HG03064 (cell line): ENCODE data around the gene POLA1.

ENCODE experiments used
- ATAC-seq: cut with Tn5 transposase; IDR thresholded peaks from one replicate; pipeline ENCODE4 v1.9.1; 2021; ENCODE audit warnings: low read depth; ENCODE audit not compliant: unreplicated experiment

Gene POLA1

DNA sequence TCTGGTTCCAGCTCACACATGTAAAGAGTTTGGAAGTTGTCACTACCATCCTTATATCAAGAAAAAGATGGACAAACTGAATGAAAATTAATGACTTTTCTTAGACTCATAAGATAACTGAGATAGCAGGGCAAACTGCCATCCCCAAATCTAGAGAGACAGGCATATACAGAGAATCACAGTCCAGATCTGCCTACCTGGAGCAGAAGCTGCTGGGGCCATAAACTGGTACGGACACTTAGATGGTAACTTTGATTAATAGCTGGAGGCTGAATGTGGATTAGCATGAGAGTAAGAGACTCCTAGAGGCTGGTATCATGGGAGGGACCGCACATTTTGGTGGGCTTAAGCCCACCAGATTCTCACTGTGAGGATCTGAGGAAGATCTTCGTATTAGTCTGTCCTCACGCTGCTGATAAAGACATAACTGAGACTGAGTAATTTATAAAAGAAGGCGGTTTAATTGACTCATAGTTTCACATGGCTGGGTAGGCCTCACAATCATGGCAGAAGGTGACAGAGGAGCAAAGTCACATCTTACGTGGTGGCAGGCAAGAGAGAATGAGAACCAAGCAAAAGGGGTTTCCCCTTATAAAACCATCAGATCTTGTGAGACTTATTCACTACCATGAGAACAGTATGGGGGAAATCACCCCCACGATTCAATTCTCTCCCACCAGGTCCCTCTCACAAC lies 10.8 kb upstream of the POLA1 start:
- no peak for ATAC-seq

DNA sequence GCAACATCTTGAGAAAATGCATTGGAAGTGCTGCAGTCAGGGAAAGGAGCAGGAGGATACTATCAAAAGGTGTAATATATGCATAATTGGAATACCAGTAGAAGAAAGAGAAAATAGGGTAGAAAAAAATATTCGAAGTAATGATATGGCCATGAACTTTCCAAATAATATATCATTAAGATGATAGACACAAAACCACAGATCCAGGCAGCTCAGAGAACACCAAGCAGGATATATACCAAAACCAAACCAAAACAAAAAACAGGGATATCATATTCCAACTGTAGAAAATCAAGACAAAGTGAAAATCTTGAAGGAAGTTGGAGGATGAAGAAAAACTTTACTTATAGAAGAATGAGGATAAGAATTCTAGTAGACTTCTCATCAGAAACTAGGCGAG lies 9.7 kb upstream of the POLA1 start:
- ATAC-seq, result no peak

DNA sequence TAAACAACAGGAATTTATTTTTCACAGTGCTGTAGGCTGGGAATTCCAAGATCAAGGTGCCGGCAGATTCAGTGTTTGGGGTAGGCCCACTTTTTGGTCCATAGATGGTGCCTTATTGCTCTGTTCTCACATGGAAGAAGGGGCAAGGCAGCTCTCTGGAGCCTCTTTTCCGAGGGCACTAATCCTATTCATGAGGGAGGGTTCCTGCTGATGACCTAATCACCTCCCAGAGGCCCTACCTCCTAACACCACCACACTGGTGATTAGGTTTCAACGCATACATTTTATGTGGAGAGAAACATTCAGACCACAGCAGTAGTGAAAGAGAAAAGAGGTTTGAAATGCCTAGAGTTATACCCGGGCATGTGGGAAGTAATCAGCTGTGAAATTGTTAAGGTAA lies 1.4 kb upstream of the POLA1 start:
- ATAC-seq, result no peak

DNA sequence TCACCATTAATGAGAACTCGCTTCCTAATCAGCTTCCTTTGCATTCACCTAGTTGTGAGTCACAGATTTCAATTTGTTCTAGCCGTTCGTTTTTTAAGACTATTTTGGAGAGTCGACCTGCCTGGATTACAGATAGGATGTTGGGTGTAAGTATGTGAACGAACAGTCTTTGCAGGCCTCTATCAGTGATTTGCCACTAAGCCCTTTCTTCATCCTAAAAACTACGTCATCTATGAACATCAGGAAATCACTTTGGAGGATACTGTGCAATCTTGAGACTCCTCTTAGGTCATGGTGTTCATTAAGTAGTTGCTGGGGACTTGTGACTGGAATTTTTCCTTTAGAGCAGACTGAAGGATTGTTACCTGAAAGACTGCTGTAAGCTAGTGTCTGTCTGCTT lies 1.1 kb downstream of the POLA1 start:
- no peak for ATAC-seq

DNA sequence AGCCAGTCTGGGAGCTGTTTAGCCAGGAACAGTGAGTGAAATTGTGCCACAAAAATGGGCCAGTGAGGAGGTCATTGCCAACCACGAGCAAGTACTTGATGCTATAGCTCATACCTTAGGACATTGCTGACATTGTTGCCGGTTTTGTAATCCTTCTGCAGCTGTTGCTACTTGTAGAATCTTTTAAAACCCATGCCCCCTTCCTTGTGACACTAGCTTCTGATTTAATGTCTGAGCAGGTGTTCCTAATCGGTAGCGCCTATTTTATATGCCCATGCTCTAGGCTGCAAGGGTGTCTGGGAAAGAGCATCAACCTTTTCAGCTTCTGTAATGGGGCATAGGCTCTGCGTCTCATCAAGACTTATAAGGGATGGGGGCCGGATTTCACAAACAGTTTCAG lies 2.6 kb downstream of the POLA1 start:
- ATAC-seq, result no peak

DNA sequence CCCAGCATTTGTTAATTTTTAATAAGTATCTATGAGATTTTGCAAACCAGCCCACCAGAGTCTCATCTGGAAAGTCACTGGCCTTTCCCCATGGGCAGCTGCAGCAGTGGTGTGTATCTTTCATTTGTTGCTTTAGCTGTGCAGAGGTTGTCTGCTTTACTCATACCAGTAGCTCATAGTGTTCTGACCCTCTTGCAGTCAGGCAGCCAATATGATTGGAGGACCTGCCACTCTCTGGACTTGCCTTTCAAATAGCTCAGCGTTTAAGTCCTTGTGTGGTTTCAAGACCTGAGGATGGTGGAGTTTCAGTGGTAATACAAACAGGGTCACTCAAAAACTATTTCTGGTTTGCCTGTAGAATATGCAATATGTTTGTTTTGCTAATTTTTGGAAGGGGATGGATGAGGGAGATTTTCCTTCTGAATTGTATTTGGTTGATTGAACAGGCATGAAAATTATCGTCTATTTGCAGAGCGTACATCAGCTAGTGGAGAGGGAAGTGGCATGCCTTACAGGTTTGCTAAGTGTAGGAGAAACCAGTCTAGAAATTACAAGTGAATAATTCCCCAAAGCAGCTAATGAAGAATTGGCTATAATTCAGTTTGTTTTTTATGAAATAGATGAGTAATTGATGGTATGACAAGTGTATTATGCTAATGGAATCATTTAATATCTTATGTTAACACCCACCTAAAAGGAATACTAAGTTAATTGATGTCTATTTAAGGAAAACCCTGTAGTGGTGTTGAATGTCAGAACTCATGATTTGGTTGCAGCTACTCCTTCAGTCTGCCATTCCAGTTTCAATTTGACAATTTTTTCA lies 8.9 kb downstream of the POLA1 start:
- ATAC-seq, result peak; percentile 98

DNA sequence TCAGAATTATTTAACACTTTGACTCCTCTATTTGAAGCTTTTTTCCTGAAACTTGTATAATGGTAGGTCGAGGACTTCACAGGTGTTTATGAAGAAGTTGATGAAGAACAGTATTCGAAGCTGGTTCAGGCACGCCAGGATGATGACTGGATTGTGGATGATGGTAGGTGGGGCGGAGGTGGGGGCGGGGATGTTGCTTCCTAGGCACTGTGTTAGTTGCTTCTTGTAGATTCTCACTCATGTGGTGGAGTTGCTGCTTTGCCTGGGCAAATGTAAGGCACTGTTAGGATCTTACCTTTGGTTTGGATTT lies 9.4 kb downstream of the POLA1 start:
- no peak for ATAC-seq

DNA sequence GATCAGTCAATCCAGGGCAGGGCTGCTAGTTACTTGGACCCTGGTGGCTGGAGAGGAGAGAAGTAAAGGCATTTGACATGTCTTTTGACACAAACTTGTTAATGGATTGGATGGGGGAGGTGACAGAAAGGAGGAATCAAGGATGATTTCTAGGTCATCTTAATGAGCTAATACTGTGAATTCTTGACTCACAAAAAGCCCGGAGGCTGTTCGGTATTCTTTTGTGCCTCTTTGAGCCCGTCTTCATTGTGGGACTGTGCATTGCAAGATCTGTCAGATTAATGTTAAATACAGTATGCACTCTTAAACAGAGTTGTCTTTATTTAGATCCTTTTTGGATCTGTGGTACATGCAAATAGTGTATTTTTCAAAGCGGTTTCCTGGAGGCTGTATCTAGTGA lies 25.1 kb downstream of the POLA1 start:
- no peak for ATAC-seq

DNA sequence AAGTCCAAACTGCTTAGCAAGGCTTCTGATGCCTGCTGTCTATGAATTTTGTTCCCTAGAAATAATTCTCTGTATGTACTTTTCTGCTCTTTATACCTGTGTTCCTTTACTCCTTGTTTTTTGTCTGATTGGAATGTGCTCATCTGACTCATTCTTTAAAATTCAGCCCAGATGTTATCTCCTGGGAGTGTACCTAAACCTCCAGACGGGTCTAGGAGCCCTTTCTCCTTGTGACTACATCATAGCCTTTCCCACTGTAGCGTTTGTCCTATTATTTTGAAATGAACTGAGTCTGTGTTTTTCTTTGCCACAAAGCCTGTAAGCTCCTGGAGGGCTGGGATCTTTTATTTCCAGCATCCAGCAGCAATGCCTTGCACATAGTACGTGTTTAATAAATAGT lies 26.3 kb downstream of the POLA1 start:
- no peak for ATAC-seq

DNA sequence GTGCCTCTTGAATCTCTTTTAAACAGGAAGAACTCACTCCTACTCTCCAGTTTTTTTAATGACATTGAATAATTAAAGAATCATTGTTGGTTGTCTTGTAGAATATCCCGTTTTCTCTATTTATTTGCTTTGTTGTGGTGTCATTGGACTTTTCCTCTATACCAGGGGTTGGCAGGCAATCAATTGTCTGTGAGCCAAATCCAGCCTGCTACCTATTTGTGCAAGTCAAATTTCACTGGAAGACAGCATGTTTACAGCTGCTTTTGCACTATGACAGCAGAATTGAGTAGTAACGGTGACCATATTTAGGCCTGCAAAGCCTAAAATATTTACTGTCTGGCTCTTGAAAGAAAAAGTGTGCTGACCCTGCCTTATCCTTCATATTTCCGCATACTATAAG lies 34.8 kb downstream of the POLA1 start:
- ATAC-seq, result no peak

DNA sequence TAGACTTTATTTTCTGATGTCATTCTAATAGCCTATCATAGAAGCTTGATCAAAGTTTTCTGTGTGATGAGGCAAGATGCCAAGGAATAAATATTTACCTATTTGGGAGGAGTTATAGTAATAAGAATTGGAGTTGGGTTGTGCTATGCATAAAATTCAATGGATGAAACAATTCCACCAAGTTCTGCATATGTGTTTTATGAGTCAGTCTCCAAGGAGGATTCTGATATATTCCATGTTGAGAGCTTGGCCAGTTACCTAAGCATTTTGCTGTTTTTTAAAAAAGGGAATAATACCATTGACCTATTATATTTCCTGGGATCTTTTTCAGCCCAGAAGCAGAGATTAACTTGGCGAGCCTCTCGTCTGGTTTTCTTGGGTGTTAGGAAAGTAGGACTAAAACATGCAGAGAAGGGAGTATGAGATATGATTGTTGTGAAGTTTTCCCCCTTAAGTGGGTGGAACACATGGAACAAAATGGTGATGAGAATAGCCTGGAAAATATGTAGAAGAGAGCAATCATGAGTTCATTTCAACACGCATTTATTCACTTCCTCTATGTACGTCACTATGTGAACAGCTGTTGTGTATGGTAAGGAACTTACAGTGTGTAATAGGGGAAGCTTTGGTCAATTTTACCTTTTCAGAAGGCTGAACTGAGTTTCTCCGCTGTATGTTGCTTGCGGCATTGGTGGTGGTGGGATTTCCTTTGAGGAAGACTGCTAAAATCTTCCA lies 39.2 kb downstream of the POLA1 start:
- ATAC-seq, result no peak

DNA sequence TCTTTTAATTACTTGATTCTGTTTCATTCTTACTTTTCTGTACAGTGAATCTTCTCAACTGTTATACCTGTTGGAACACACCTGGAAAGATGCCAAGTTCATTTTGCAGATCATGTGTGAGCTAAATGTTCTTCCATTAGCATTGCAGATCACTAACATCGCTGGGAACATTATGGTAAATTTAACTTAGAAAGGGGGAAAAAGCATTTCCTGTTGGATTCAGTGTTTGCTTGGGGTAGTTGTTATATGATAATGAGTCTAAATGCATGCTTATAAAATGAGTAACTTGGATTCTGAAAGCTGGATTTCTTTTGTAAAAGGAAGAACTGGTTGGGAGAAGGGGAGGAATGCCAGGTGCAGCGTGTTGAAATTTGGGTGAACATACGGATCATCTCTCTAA lies 47.6 kb downstream of the POLA1 start:
- no peak for ATAC-seq

DNA sequence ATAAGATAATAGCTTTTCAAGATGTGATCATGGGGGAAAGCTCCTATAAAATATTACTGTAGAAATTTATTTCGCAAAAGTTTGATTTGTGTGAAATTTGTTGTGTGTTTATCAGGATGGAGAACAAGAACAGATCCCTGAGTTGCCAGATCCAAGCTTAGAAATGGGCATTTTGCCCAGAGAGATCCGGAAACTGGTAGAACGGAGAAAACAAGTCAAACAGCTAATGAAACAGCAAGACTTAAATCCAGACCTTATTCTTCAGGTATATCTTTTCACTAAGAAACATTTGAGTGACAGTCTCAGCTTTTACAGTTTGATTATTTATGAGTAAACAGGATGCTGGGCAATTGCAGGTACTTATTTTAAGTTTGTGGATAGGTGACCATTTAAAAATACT lies 54.5 kb downstream of the POLA1 start:
- ATAC-seq, result no peak

DNA sequence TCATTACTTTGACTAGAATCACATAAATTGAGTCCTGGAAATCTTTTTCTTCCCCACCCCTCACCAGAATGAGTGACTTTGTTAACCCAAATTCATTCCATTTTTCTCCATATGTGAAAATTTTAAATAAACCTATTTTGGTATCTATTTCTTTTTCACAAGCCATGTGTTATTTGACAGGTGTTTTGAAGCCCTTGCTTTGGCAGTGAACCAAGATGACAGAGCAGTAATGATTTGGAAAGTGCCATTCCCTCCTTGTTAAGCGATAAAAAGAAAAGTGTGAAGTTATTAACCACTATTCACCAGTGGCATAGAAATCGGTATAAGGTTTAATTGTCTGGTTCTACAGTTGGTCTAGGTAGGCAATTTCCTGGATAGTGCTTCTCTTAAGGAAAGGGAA lies 66.1 kb downstream of the POLA1 start:
- no peak for ATAC-seq

DNA sequence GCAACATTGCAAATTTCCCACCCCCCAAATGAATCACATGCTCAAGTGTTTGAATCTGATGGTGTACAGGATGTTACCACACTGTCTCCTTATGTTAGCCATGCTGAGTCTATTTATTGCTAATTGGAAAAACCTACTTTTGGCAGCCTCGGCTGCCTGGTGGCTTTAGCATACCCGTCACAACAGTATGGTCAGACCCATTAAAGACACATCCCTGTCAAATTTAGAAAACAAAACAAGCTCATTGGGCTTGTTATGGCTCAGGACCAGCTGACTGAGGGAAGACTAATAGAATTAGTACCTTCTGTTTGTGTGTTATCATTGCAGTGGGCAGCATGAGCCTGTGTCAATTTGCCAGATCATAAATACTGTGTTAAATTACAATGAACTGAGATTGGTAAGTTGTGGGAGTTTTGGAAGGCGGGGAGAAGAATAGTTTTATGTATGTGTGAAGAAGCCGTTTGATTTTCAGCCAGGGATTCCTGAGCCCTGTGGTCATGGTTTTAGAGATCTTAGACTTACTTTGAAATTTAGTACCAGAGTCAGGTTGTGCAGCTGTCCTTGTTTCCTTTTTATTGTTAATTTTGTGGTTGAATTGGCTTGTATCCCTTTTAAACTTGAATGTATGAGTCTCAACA lies 66.8 kb downstream of the POLA1 start:
- no peak for ATAC-seq

DNA sequence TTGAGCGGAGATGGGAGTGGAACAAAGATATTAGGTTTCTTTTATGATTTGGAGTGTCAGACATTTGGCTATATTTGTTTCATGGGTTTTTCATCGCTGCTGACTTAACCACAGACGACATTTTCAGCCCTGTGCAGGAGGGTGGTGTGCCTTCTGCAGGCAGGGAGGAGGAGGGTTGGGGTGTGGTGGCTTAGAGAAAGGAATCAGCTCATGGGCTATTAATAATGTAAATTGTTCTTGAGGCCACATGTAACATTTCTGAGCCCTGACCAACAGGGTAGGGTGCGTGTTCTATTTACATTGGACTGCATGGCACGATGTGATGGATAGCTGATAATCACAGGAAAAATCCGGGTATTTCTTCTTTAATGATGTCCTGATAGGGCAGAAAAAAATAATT lies 67.6 kb downstream of the POLA1 start:
- no peak for ATAC-seq

DNA sequence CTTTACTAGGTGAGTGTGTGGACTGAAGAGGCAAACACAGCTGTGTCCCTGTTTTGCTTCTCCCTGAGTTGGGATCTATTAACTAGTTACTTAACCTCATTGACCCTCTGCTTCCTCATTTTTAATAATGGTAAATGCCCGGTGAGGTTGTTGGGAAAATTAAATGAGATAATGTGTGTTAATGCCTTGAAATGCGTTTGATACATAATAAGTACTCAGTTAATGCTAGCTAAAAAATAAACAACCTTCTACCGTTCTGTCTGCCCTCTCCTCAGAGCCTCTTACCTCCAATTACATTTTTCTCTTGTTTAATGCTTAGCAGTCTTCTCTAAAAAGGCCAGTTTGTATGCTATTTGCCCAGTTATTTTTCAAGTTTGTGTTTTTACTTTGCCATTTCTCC lies 70.3 kb downstream of the POLA1 start:
- ATAC-seq, result no peak

DNA sequence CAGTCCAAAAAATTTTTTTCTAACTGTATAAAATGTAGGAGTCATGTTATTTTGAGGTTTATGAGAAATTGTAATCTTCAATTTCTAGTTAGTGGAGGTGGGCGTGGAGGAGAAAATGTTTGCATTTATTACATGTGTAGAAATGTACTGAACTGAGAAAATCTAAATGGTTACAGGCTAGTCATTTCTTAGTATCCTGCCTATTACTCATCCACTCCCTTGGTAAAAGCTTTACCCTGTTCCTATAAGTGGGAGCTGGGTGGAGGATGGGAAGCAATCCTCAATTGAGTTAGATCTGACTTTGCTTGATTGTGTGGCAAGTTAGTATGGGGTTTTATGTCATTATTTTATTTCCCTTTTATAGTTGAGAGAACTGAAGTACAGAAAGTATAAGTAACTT lies 73.8 kb downstream of the POLA1 start:
- no peak for ATAC-seq

DNA sequence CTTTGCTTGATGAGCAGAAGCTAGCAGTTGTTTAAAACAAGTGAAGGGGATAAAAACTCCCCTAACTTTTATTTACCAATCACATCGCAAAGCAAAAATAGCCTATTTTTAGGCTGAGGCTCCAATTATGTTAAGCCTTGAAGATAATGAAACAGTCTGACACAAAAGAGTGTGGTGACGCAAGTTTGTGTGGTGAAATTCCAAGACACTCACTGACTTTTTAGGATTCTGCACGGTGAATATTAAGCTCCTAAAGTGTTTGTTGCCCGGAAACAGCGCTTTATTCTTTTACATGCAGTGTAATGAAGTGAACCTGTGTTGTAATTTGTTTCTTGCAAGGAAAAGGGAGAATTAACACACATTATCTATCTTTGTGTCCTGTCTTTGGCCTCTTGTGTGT lies 74.8 kb downstream of the POLA1 start:
- no peak for ATAC-seq

DNA sequence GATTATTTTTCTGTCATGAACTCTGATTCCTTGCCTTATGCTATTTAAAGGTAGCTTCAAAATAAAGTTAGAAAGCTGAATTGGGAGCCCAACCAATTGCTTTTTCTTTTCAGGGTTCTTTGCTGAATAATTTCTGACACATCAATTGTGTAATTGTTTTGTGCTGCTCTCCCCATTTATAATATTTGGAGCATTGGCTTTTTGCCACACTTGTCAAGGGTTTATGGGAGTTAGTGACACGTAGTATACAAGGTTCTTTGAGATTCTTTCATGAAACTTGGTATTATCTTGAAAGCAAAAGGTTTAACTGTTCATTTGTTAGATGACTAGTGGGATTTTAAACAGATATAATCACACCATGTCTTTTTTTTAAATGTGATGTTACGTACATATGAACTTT lies 80.9 kb downstream of the POLA1 start:
- ATAC-seq, result no peak

DNA sequence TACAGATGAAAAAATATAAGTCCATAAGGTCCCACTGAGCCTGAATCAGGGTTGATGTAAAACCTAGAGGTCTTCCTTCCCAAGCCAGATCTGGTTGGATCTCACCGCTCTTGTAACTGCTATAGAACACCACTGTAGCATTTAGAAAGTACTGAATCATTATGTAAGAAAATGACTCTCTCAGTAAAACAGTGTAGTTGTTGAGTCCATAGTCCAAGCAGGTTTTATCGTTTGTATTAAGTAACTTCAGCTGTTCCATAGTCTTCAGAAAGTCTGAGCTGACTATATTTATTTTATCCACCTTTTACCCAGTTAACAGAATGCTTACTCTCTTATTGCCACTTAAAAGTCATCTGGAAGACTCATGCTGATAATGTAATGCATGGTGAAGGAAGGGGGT lies 82.2 kb downstream of the POLA1 start:
- no peak for ATAC-seq
